Measurements from ENCODE around the gene LRTM1. TPM values are rescaled to one million over a fixed set of nuclear protein-coding genes. Genes with fewer than 3 reads are reported as not detected.

LRTM1 gene
- total and polyA plus RNA-seq, 10 donors = 1.6 to 14.1 (median 6.7) TPM

DNA sequence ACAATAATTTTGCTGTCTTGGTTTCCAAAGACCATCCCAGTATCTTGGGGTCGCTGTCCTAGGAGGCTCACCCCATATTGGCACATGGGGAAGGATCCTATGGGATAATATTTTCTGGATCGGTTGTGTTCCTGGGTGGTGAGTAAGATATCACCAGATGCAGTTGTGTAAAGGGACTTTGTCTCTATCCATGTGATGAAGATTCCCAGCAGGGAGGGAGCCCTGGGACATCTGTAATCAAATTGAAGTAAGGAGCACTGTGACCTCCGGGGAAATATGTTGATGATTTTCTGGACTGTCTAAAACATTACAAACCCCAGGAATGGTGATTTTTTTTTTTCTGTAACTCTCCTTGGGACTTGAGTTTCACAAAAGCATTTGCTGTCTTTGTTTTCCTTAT, 36.2 kb upstream of the LRTM1 start:
- no peak overlapping the region for H3K27ac ChIP-seq
- no peak for DNase-seq
- no peaks in the 10 kb centered on the region for H3K9me3 ChIP-seq
- H3K27me3 ChIP-seq (replicated peaks in 1 of 7) = no peaks in the 10 kb centered on the region
- no peak for TF ChIP-seq POLR2A (IDR thresholded peaks at IDR 0.05)
- TF ChIP-seq, protein P1, sequence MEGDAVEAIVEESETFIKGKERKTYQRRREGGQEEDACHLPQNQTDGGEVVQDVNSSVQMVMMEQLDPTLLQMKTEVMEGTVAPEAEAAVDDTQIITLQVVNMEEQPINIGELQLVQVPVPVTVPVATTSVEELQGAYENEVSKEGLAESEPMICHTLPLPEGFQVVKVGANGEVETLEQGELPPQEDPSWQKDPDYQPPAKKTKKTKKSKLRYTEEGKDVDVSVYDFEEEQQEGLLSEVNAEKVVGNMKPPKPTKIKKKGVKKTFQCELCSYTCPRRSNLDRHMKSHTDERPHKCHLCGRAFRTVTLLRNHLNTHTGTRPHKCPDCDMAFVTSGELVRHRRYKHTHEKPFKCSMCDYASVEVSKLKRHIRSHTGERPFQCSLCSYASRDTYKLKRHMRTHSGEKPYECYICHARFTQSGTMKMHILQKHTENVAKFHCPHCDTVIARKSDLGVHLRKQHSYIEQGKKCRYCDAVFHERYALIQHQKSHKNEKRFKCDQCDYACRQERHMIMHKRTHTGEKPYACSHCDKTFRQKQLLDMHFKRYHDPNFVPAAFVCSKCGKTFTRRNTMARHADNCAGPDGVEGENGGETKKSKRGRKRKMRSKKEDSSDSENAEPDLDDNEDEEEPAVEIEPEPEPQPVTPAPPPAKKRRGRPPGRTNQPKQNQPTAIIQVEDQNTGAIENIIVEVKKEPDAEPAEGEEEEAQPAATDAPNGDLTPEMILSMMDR (IDR thresholded peaks at IDR 0.05 in 8 of 11, conservative IDR thresholded peaks at IDR 0.05 in 3 of 11) = no peak
- TF ChIP-seq POLR2AphosphoS5 (IDR thresholded peaks at IDR 0.05) = no peak
- intact Hi-C loops (cut with DNase I; ENCODE audit: low total_unique reads) = no loop called here
- WGBS, 5 donors = 89 to 99% (median 91%) methylated on average over 3 of the region's 3 CpGs
- H3K4me1 ChIP-seq = peaks cover 0 to 38% (median 17%) of the 10 kb centered on the region in 6 donors
- no peak overlapping the region for H3K4me3 ChIP-seq
- H3K36me3 ChIP-seq = no peaks in the 10 kb centered on the region

DNA sequence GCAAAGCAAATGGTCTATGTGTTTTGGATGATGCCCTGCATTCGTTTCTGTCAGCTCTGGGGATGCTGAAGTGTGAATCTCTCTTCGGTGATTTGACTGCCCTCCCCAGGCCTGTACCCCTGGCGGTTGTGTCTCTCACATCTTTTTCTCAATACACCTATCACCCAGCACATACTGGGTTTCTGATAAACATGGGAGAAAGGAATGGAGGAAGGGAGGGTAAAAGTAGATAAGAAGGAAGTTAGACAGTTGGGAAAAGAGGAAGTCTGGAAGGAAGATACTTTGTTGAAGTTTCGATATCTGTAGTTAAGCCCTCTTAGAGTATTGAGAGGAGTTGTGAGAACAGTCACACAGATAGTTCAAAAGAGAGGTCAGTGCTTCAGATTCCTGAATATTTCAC, 35.8 kb upstream of the LRTM1 start:
- TF ChIP-seq, protein P1 (IDR thresholded peaks at IDR 0.05 in 8 of 11, conservative IDR thresholded peaks at IDR 0.05 in 3 of 11) = no peak
- no peak for TF ChIP-seq POLR2AphosphoS5 (IDR thresholded peaks at IDR 0.05)
- TF ChIP-seq POLR2A (IDR thresholded peaks at IDR 0.05) = no peak
- Histone ChIP-seq H3K4me3 (peak overlapping the region in 1 of 8 donors; percentile 1), H3K9me3 (no peaks in the 10 kb centered on the region), H3K36me3 (no peaks in the 10 kb centered on the region), H3K4me1 (peaks cover 0 to 38% (median 16%) of the 10 kb centered on the region in 6 donors), H3K27ac (no peak overlapping the region), H3K27me3 (replicated peaks in 1 of 7) (no peaks in the 10 kb centered on the region)
- no peak for DNase-seq
- intact Hi-C loops (cut with DNase I; ENCODE audit: low total_unique reads) = no loop called here
- WGBS, 5 donors = 60 to 72% (median 65%) methylated on average over 4 of the region's 4 CpGs

DNA sequence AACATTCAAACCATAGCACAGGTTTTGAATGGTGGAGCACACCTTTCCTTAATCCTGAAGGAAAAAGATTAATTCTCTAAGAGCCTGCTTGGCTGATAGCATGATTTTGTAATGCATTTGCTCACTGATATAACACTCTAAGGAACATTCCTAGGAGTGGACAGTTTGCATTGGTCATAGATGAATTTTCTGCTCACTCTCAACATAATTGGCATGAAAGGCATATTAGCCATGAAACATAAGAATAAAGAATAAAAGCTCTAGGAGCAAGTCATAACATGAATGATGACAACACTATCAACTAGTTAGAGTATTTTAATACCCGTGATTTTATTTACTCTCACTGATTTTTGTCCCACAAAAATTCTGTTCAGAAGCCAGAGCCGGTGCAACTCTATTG, 34.3 kb upstream of the LRTM1 start:
- Histone ChIP-seq H3K27ac (no peak overlapping the region), H3K4me1 (peaks cover 0 to 27% (median 5%) of the 10 kb centered on the region in 6 donors), H3K27me3 (replicated peaks in 1 of 7) (no peaks in the 10 kb centered on the region), H3K36me3 (no peaks in the 10 kb centered on the region), H3K9me3 (no peaks in the 10 kb centered on the region), H3K4me3 (no peak overlapping the region)
- intact Hi-C loops (cut with DNase I; ENCODE audit: low total_unique reads) = no loop called here
- DNase-seq = no peak
- TF ChIP-seq POLR2AphosphoS5 (IDR thresholded peaks at IDR 0.05) = no peak
- no peak for TF ChIP-seq POLR2A (IDR thresholded peaks at IDR 0.05)
- TF ChIP-seq, protein P1 (IDR thresholded peaks at IDR 0.05 in 8 of 11, conservative IDR thresholded peaks at IDR 0.05 in 3 of 11) = no peak
- WGBS, 5 donors = 78 to 94% (median 82%) methylated on average over 2 of the region's 2 CpGs

DNA sequence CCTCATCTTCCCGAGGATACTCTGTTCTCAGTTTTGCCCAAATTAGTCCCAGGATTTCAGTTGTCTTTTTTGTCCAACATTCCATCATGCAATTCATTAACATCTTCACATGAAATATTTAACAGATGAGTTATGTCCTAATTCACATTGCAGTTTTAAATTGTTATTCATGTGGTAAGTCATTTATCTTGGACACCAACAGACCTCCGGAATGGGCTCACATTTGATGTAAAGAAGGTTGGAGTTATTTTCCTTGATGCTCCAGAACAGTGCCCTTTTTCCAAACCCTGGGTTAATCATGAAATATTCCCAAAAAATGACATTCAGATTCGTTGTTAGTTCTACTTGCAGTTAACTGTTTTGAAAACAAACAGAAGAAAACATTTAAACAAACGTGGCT, 32.8 kb upstream of the LRTM1 start:
- intact Hi-C loops (cut with DNase I; ENCODE audit: low total_unique reads) = no loop called here
- WGBS, 5 donors = 51 to 76% (median 66%) methylated on average over 4 of the region's 4 CpGs
- H3K4me3 ChIP-seq = no peak overlapping the region

More for the DNA sequence above, 32.8 kb upstream of the LRTM1 start:
- H3K9me3 ChIP-seq = no peaks in the 10 kb centered on the region
- peaks cover 0 to 27% (median 3%) of the 10 kb centered on the region in 6 donors for H3K4me1 ChIP-seq
- TF ChIP-seq, protein P1 (IDR thresholded peaks at IDR 0.05 in 8 of 11, conservative IDR thresholded peaks at IDR 0.05 in 3 of 11) = no peak
- TF ChIP-seq POLR2A (IDR thresholded peaks at IDR 0.05) (no peak), POLR2AphosphoS5 (IDR thresholded peaks at IDR 0.05) (no peak)
- H3K27me3 ChIP-seq (replicated peaks in 1 of 7) = no peaks in the 10 kb centered on the region
- no peak overlapping the region for H3K27ac ChIP-seq
- no peaks in the 10 kb centered on the region for H3K36me3 ChIP-seq
- DNase-seq = no peak

Data from spleen (tissue), 11 donors.